Ovary (tissue), 9 donors: ENCODE data around the gene TMEM88. TPM values are rescaled to one million over a fixed set of nuclear protein-coding genes. Genes with fewer than 3 reads are reported as not detected.
A peak's percentile ranks its signal among the peaks of the same experiment; 100 is the strongest.

Experiments used
- DNase-seq, 5 donors: peaks; one replicate each; pipeline ENCODE4 v3.0.0-alpha.2; 2019 to 2020
- H3K27ac ChIP-seq, 2 donors: fragments of 200-600 bp; one replicate each; pipeline versions ENCODE4 v1.5.1 to v1.8.0; 2019 to 2022
- H3K27me3 ChIP-seq: fragments of 200-600 bp; one replicate; pipeline ENCODE4 v1.8.0; 2022
- H3K36me3 ChIP-seq: fragments of 200-600 bp; sonication (generic); one replicate; pipeline ENCODE4 v1.5.1; 2019
- H3K4me1 ChIP-seq: one replicate; pipeline ENCODE4 v1.8.1; 2013; ENCODE audit warnings: mild to moderate bottlenecking, moderate library complexity; ENCODE audit not compliant: insufficient read depth
- H3K4me3 ChIP-seq: fragments of 200-600 bp; sonication (generic); one replicate; pipeline ENCODE4 v1.5.1; 2017
- H3K9me3 ChIP-seq, 2 donors: fragments of 200-600 bp in 1 of 2; sonication (generic) in 1 of 2; one replicate each; pipeline versions ENCODE4 v1.5.1 to v1.8.1; 2013 to 2019; ENCODE audit warnings: mild to moderate bottlenecking in 1 of 2, moderate library complexity in 1 of 2
- EP300 ChIP-seq: sonication (generic); formaldehyde crosslinking; IDR thresholded peaks from one replicate; pipeline ENCODE4 v1.6.1; 2017; ENCODE audit warnings: antibody characterized with exemption
- POLR2A ChIP-seq: fragments of 450-650 bp; IDR thresholded peaks from one replicate; pipeline ENCODE4 v1.6.1; 2017; ENCODE audit warnings: antibody characterized with exemption, mild to moderate bottlenecking, moderate library complexity
- WGBS, 3 donors: extraction: QIAGEN DNeasy Blood & Tissue Kit in 1 of 3; methylation state at CpG; one replicate each; pipeline versions ENCODE4 v1.1.5 to v1.1.7; 2013 to 2017; 5-methylcytosine and 5-hydroxymethylcytosine counted together
- intact Hi-C, 4 donors: fragments of 100-400 bp; cut with DNase I; formaldehyde crosslinking; loops; one replicate each; pipeline versions ENCODE4 v1.11.0 to v1.15.1; 2022 to 2023
- polyA plus RNA-seq, 2 donors: library from polyadenylated mRNA; stranded (reverse); fragments of 200-250 nt in 1 of 2; fragments of 350-450 nt in 1 of 2; fragmentation: Illumina TruSeq in 1 of 2; extraction: RNeasy Lipid Tissue Mini Kit (QIAGEN cat#74804) in 1 of 2; gene quantifications; one replicate each; pipeline ENCODE4 v1.2.3, GENCODE V29; 2013 to 2014
- total RNA-seq, 7 donors: library from RNA; depleted of rRNA in 2 of 7; stranded (reverse); fragments of >200 nt in 2 of 7; fragmentation: NEBNext Ultra II Directional in 3 of 7; extraction: Animal tissue kit (Norgen Biotek cat#: 25700) in 3 of 7; gene quantifications; one replicate each; pipeline versions ENCODE4 v1.1.0 to v1.2.4, GENCODE V29; 2016 to 2023
- TF ChIP-seq, protein P1 (sequence below), 3 donors: fragments of 450-650 bp in 2 of 3; fragments of 200-600 bp in 1 of 3; IDR thresholded peaks; one replicate each; pipeline versions ENCODE4 v1.5.1 to v1.8.0; 2016 to 2022; ENCODE audit warnings: antibody characterized with exemption in 3 of 3, mild to moderate bottlenecking in 1 of 3
- donor health status: DM: no; HTN: no; CAD: no; lungs with moderate emphysema.
- donor health status: DM: no; HTN: no; CAD: no.
- donor health status: Bipolar disorder and iron deficiency.
- donor health status: DM: yes; HTN: yes; CAD: no.
- donor health status: DM: no; HTN: no; CAD: no.
- donor health status: DM: yes; HTN: yes; CAD: no.

Gene TMEM88
- total and polyA plus RNA-seq, 9 donors: 2.1 to 17.8 (median 8.2) TPM

DNA sequence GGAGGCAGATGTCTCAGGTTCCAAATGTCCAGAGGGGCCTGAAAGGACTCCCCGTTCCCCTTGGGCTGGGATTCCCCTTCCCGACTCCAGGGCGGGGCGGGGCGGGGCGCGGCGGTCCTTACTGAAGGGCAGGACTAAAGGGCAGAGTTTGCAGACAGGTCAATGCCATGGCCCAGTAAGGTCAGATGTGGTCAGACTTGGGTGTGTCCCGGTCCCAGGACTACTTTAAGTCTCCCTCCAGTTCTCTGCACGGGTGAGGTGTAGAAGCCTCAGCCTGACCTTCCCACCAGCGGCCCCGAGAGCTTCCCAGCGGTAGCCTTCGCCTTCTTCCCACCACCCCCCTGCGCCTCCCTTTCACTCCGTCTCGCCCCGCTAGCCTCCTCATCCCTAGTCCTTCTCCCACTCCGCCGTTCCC is 20.3 kb upstream of the TMEM88 start:
- intact Hi-C loops: loop anchor here in 2 of 4 donors (2.0 to 10.0 kb wide), 2 partner anchors 18 to 210 kb away; partner anchors contain the start of gene SAT2 (in 1 of the 2)
- Histone ChIP-seq H3K9me3 (no peaks in the 10 kb centered on the region), H3K27ac (peak overlapping the region; percentile 97 to 99), H3K4me3 (peak overlapping the region; percentile 95), H3K36me3 (no peaks in the 10 kb centered on the region), H3K27me3 (no peaks in the 10 kb centered on the region), H3K4me1 (peaks cover 15% of the 10 kb centered on the region)
- 0 to 1% (median 1%) methylated on average over 16 to 20 of the region's 20 CpGs for WGBS, 3 donors
- peak; percentile 75 to 86 (median 81) for DNase-seq
- TF ChIP-seq POLR2A (peak; percentile 22), EP300 (no peak)
- TF ChIP-seq, protein P1, sequence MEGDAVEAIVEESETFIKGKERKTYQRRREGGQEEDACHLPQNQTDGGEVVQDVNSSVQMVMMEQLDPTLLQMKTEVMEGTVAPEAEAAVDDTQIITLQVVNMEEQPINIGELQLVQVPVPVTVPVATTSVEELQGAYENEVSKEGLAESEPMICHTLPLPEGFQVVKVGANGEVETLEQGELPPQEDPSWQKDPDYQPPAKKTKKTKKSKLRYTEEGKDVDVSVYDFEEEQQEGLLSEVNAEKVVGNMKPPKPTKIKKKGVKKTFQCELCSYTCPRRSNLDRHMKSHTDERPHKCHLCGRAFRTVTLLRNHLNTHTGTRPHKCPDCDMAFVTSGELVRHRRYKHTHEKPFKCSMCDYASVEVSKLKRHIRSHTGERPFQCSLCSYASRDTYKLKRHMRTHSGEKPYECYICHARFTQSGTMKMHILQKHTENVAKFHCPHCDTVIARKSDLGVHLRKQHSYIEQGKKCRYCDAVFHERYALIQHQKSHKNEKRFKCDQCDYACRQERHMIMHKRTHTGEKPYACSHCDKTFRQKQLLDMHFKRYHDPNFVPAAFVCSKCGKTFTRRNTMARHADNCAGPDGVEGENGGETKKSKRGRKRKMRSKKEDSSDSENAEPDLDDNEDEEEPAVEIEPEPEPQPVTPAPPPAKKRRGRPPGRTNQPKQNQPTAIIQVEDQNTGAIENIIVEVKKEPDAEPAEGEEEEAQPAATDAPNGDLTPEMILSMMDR (IDR thresholded peaks at IDR 0.05): no peak

DNA sequence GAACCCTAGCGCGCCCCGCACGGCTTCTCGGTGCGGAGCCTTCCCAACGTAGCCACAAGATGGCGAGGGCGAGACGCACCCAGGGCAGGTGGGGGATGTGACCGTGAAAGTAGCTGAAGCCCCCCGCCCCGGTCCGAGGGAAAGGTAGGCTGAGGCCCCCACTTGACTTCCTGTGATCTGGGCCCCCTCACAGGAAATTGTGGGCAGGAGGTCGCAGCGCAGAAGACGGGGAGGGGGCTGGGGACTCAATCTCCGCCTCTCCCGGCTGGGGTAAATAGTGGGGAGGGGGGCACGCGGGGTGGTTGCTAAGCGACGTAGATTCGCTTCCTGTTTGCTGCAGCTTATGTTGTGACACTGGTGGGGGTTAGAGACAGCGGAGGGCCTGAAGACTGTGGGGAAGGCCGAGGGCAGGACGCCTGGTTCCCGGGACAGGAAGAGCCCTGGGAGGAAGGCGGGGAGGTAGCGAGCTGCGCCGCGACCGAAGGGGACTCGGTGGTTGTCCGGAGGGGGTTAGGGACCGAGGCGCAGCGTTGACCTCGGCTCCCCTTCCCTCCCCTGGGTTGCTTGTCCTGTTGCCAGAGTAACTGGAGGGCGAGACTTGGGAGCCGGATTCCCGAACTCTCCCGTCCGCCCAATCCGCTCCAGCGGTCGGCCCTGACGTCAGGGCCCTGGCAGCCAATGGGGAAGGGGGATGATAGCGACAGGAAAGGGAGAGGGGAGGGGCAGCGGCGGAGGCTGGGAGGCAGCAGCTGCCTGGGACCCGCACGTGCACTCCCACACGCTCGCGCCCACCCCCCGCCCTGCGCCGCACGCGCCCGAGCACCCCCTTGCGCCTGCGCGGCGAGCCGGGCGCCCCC is 19.7 kb upstream of the TMEM88 start:
- peaks cover 16% of the 10 kb centered on the region for H3K4me1 ChIP-seq
- TF ChIP-seq POLR2A (peak; percentile 95), EP300 (peak; percentile 63)
- TF ChIP-seq, protein P1 (IDR thresholded peaks at IDR 0.05): peak; percentile 77 to 94 (median 91)
- no peaks in the 10 kb centered on the region for H3K36me3 ChIP-seq
- H3K9me3 ChIP-seq: no peaks in the 10 kb centered on the region
- 1% methylated on average over 50 to 69 of the region's 69 CpGs for WGBS, 3 donors
- peak overlapping the region; percentile 97 to 99 for H3K27ac ChIP-seq
- H3K27me3 ChIP-seq: no peaks in the 10 kb centered on the region
- peak; percentile 98 to 99 (median 99) for DNase-seq
- intact Hi-C loops: loop anchor here in 2 of 4 donors (2.0 to 10.0 kb wide), 2 partner anchors 18 to 210 kb away; partner anchors contain the start of gene SAT2 (in 1 of the 2)
- peak overlapping the region; percentile 95 for H3K4me3 ChIP-seq

DNA sequence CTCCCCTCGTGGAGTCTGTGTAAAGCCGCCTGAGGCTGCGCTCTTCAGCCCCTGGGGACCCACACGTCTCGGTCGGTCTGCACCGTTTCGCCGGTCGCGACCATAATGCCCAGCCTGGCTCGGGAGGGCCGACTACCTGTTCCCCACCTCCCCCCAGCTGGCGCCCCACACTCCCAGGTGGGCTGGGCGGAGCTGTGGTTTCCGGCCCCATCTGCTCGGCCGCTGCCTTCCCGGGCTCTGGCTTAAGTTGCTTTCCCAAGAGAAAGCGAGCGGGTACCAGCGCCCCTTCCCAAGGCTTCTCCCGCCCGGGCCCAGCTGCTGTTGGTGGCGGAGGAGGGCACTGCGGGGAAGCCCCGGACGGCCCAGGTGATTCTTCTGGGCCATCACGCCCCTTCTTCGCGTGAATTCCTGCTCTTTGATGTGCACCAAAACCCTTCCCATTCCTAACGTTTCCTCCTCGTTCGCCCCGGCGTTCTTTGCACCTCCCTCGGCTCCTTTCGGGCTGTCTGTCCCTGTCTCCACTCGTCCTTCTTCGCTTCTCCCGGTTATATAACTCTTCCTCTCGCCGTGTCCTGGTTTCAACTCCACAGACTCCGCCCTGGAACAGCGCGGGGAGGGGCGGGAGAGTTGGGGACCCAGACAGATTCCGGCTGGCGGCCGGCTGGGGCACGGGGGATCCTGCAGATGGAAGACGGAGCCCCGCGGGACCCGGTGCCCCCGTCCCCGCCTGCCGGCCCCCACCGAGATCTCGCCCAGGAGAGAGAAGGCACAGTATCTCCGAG is 18.9 kb upstream of the TMEM88 start:
- Histone ChIP-seq H3K9me3 (no peaks in the 10 kb centered on the region), H3K4me1 (peaks cover 16% of the 10 kb centered on the region), H3K27ac (peak overlapping the region; percentile 97 to 99), H3K4me3 (peak overlapping the region; percentile 95), H3K36me3 (no peaks in the 10 kb centered on the region), H3K27me3 (no peaks in the 10 kb centered on the region)
- TF ChIP-seq POLR2A (peak; percentile 6), EP300 (no peak)
- TF ChIP-seq, protein P1 (IDR thresholded peaks at IDR 0.05): peak in 2 of 3 donors; percentile 21 to 31
- peak; percentile 92 to 95 (median 93) for DNase-seq
- WGBS, 3 donors: 0 to 1% (median 0%) methylated on average over 48 to 61 of the region's 61 CpGs
- intact Hi-C loops: loop anchor here in 2 of 4 donors (2.0 to 10.0 kb wide), 2 partner anchors 17 to 211 kb away; partner anchors contain the start of gene SAT2 (in 1 of the 2)
